HCT116 (cell line): ENCODE data around the gene SMIM8. TPM values are rescaled to one million over a fixed set of nuclear protein-coding genes. Genes with fewer than 3 reads are reported as not detected.

ENCODE experiments used
- ATAC-seq: fragments of 200-7000 bp; cut with Tn5 transposase; 2 replicates; pipeline ENCODE4 v1.9.1; 2020; ENCODE audit warnings: mild to moderate bottlenecking, moderate library complexity
- BruUV-seq: library from RNA; stranded (reverse); fragments of 400-500 nt; replicated peaks from 2 replicates; lab custom pipeline; 2021; lab: Mats Ljungman, UMichigan
- CTCF ChIA-PET: fragments of 300-600 bp; sonication (Branson Sonifier 250); formaldehyde crosslinking; loops from one replicate; lab custom pipeline; 2021; ENCODE audit warnings: antibody characterized with exemption; lab: Charles Lee
- POLR2A ChIA-PET: fragments of 300-600, 350-600 bp; sonication (Branson Sonifier 250); formaldehyde crosslinking; loops from one replicate; lab custom pipeline; 2021; ENCODE audit warnings: antibody characterized with exemption; lab: Charles Lee
- RAD21 ChIA-PET, 2 experiments: fragments of 300-600 bp; sonication (Branson Sonifier 250); formaldehyde crosslinking; loops; one replicate each; lab custom pipeline; 2023; ENCODE audit warnings: low total read pairs in 2 of 2; ENCODE audit not compliant: uncharacterized antibody in 2 of 2, unreplicated experiment in 2 of 2, low non-redundant PET in 1 of 2; lab: Charles Lee
- DNase-seq: peaks from one replicate; pipeline ENCODE4 v3.0.0-alpha.2; 2010; ENCODE audit warnings: low read depth, low spot score
- H2AFZ ChIP-seq: fragments of 200-600 bp; shearing (Covaris generic), sonication (generic); 2 replicates; pipeline ENCODE4 v1.6.1; 2017; ENCODE audit warnings: low read depth, mixed run types, mixed read lengths, antibody characterized with exemption, low read length; ENCODE audit not compliant: poor library complexity, severe bottlenecking
- H3K27ac ChIP-seq: 2 replicates; pipeline ENCODE4 v1.5.1; 2012; ENCODE audit warnings: low read depth, low read length
- H3K27me3 ChIP-seq: fragments of 200-600 bp; sonication (generic); 2 replicates; pipeline ENCODE4 v1.6.1; 2016; ENCODE audit warnings: mixed run types, low read length, mixed read lengths; ENCODE audit not compliant: insufficient read depth
- H3K36me3 ChIP-seq, 2 experiments: fragments of 200-500 bp in 1 of 2; fragments of 200-600 bp in 1 of 2; sonication (Bioruptor generic) in 1 of 2; sonication (generic) in 1 of 2; 2 replicates each; pipeline versions ENCODE4 v1.5.1 to v1.6.1; 2014 to 2016; ENCODE audit warnings: low read length in 2 of 2, inconsistent platforms in 1 of 2, mixed read lengths in 1 of 2, mixed run types in 1 of 2; ENCODE audit not compliant: insufficient read depth in 2 of 2, control insufficient read depth in 1 of 2
- H3K4me1 ChIP-seq, 2 experiments: fragments of 200-600 bp in 1 of 2; sonication (generic) in 1 of 2; 2 replicates each; pipeline versions ENCODE4 v1.5.1 to v1.6.1; 2012 to 2017; ENCODE audit warnings: low read length in 2 of 2, inconsistent platforms in 1 of 2, mild to moderate bottlenecking in 1 of 2, mixed read lengths in 1 of 2, mixed run types in 1 of 2, moderate library complexity in 1 of 2; ENCODE audit not compliant: insufficient read depth in 2 of 2, control insufficient read depth in 1 of 2
- H3K4me2 ChIP-seq: fragments of 200-600 bp; sonication (generic); 2 replicates; pipeline ENCODE4 v1.6.1; 2017; ENCODE audit warnings: mixed run types, low read length, mixed read lengths
- H3K4me3 ChIP-seq, 2 experiments: fragments of 200-600 bp in 1 of 2; sonication (generic) in 1 of 2; replicated peaks in 1 of 2; 2 replicates each; pipeline ENCODE4 v1.5.1; 2011 to 2016; ENCODE audit warnings: low read length in 2 of 2, control low read depth in 1 of 2, low read depth in 1 of 2, mild to moderate bottlenecking in 1 of 2, mixed read lengths in 1 of 2, mixed run types in 1 of 2
- H3K79me2 ChIP-seq: fragments of 200-600 bp; sonication (generic); 2 replicates; pipeline ENCODE4 v1.6.1; 2017; ENCODE audit warnings: mild to moderate bottlenecking, mixed run types, low read length, moderate library complexity, mixed read lengths; ENCODE audit not compliant: insufficient read depth
- H3K9ac ChIP-seq: fragments of 200-600 bp; sonication (generic); 2 replicates; pipeline ENCODE4 v1.6.1; 2016; ENCODE audit warnings: low read length, mixed read lengths
- H3K9me2 ChIP-seq: fragments of 200-600 bp; sonication (generic), shearing (Covaris generic); 2 replicates; pipeline ENCODE4 v1.6.1; 2017; ENCODE audit warnings: mixed run types, mild to moderate bottlenecking, moderate library complexity; ENCODE audit not compliant: insufficient read depth
- H3K9me3 ChIP-seq, 2 experiments: fragments of 200-500 bp in 1 of 2; fragments of 200-600 bp in 1 of 2; sonication (Bioruptor generic) in 1 of 2; sonication (generic) in 1 of 2; 2 replicates each; pipeline ENCODE4 v1.6.1; 2014 to 2017; ENCODE audit warnings: low read length in 2 of 2, mixed read lengths in 2 of 2, inconsistent platforms in 1 of 2, low read depth in 1 of 2, mild to moderate bottlenecking in 1 of 2, mixed run types in 1 of 2, moderate library complexity in 1 of 2; ENCODE audit not compliant: control insufficient read depth in 1 of 2, insufficient read depth in 1 of 2
- H4K20me1 ChIP-seq: fragments of 200-600 bp; sonication (generic), shearing (Covaris generic); 2 replicates; pipeline ENCODE4 v1.6.1; 2017; ENCODE audit warnings: mixed run types, mild to moderate bottlenecking, moderate library complexity; ENCODE audit not compliant: insufficient read depth
- CBX3 ChIP-seq: IDR thresholded peaks from 2 replicates; pipeline ENCODE4 v1.6.1; 2012; ENCODE audit warnings: low read depth
- CEBPB ChIP-seq: IDR thresholded peaks from 2 replicates; pipeline ENCODE4 v1.6.1; 2012; ENCODE audit warnings: low read depth
- ELF1 ChIP-seq: IDR thresholded peaks from 2 replicates; pipeline ENCODE4 v1.6.1; 2012; ENCODE audit warnings: low read depth, borderline replicate concordance
- EZH2 ChIP-seq: fragments of 200-600 bp; sonication (generic); IDR thresholded peaks from 2 replicates; pipeline ENCODE4 v1.6.1; 2017; ENCODE audit warnings: antibody characterized with exemption, mixed run types
- EZH2phosphoT487 ChIP-seq: fragments of 200-600 bp; IDR thresholded peaks from 2 replicates; pipeline ENCODE4 v1.6.1; 2018; ENCODE audit warnings: antibody characterized with exemption, borderline replicate concordance
- FOSL1 ChIP-seq: IDR thresholded peaks from 2 replicates; pipeline ENCODE4 v1.6.1; 2012; ENCODE audit warnings: low read depth
- JUND ChIP-seq: IDR thresholded peaks from 2 replicates; pipeline ENCODE4 v1.6.1; 2012
- SIN3A ChIP-seq: IDR thresholded peaks from 2 replicates; pipeline ENCODE4 v1.6.1; 2012; ENCODE audit warnings: low read depth
- SP1 ChIP-seq: IDR thresholded peaks from 2 replicates; pipeline ENCODE4 v1.6.1; 2012; ENCODE audit warnings: low read depth
- SRF ChIP-seq: IDR thresholded peaks from 2 replicates; pipeline ENCODE4 v1.6.1; 2012; ENCODE audit warnings: low read depth
- YY1 ChIP-seq: IDR thresholded peaks from 2 replicates; pipeline ENCODE4 v1.6.1; 2011; ENCODE audit warnings: low read length, low read depth, moderate library complexity, mild to moderate bottlenecking; ENCODE audit not compliant: insufficient replicate concordance; ENCODE audit errors: extremely low read depth
- ZNF274 ChIP-seq: fragments of 200-500 bp; sonication (Bioruptor generic); IDR thresholded peaks from 2 replicates; pipeline ENCODE4 v1.6.1; 2014; ENCODE audit warnings: mild to moderate bottlenecking, low read depth, low read length, inconsistent platforms
- intact Hi-C: fragments of 100-400 bp; cut with micrococcal nuclease; formaldehyde crosslinking; loops from 2 replicates; pipeline ENCODE4 v1.10.0; 2022
- total RNA-seq: library from RNA; stranded (reverse); gene quantifications from one replicate; pipeline ENCODE4 v1.2.1, GENCODE V29; 2021; ENCODE audit not compliant: unreplicated experiment
- TF ChIP-seq, protein P1 (sequence below), 3 experiments: fragments of 200-600 bp in 1 of 3; sonication (generic) in 1 of 3; IDR thresholded peaks in 2 of 3; conservative IDR thresholded peaks in 1 of 3; 2 replicates each; pipeline ENCODE4 v1.5.1; 2012 to 2017; ENCODE audit warnings: low read depth in 2 of 3, low read length in 2 of 3, antibody characterized with exemption in 1 of 3, borderline replicate concordance in 1 of 3, control low read depth in 1 of 3, mild to moderate bottlenecking in 1 of 3, mixed read lengths in 1 of 3, mixed run types in 1 of 3, moderate library complexity in 1 of 3; ENCODE audit not compliant: insufficient read depth in 1 of 3
- TF ChIP-seq, protein P2 (sequence below): IDR thresholded peaks from 2 replicates; pipeline ENCODE4 v1.6.1; 2012
- TF ChIP-seq, protein P3 (sequence below): IDR thresholded peaks from 2 replicates; pipeline ENCODE4 v1.6.1; 2012; ENCODE audit warnings: low read depth

Gene SMIM8
- total RNA-seq, 1 experiment from 2014 or later = 8.0 TPM

DNA sequence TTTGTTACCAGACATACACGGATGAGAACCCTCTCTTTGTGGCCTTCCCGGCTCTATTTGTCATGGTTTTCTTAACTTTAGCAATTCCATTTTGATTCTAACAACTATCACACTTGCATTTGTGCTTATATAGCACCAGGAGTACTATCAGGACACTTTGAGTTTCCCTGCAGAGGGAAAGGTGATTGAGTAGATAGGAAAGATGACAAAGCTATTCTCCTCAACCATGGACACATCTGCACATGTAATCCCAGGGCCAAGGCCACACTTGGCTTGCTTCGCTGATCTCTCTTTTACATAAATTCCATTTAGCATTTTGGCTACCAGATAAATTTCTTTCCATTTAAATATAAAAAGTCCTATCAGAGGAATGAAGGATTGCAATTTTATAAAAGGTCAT, 62.1 kb downstream of the SMIM8 start:
- Histone ChIP-seq H3K4me3 (no peak overlapping the region), H2AFZ (no peak overlapping the region), H4K20me1 (no peaks in the 10 kb centered on the region), H3K4me2 (no peak overlapping the region), H3K36me3 (no peaks in the 10 kb centered on the region), H3K9me2 (no peaks in the 10 kb centered on the region), H3K9ac (no peak overlapping the region), H3K79me2 (no peaks in the 10 kb centered on the region), H3K27me3 (no peaks in the 10 kb centered on the region), H3K27ac (no peak overlapping the region), H3K9me3 (no peaks in the 10 kb centered on the region), H3K4me1 (no peaks in the 10 kb centered on the region)
- no TSS peak for BruUV-seq
- ATAC-seq (no peak), DNase-seq (no peak)
- RAD21 ChIA-PET = no interaction called here
- POLR2A ChIA-PET = no interaction called here
- CTCF ChIA-PET = interaction anchor here (2.3 kb wide), 1 partner anchor 9 kb away, joined by 6 read pairs; no protein-coding TSS in a partner anchor
- intact Hi-C loops = no loop called here
- TF ChIP-seq EZH2 (no peak), ZNF274 (no peak), CBX3 (no peak), CEBPB (no peak), JUND (no peak), EZH2phosphoT487 (no peak), SRF (no peak), SIN3A (no peak), SP1 (no peak), FOSL1 (no peak), ELF1 (no peak), YY1 (no peak)
- TF ChIP-seq, protein P1, sequence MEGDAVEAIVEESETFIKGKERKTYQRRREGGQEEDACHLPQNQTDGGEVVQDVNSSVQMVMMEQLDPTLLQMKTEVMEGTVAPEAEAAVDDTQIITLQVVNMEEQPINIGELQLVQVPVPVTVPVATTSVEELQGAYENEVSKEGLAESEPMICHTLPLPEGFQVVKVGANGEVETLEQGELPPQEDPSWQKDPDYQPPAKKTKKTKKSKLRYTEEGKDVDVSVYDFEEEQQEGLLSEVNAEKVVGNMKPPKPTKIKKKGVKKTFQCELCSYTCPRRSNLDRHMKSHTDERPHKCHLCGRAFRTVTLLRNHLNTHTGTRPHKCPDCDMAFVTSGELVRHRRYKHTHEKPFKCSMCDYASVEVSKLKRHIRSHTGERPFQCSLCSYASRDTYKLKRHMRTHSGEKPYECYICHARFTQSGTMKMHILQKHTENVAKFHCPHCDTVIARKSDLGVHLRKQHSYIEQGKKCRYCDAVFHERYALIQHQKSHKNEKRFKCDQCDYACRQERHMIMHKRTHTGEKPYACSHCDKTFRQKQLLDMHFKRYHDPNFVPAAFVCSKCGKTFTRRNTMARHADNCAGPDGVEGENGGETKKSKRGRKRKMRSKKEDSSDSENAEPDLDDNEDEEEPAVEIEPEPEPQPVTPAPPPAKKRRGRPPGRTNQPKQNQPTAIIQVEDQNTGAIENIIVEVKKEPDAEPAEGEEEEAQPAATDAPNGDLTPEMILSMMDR (IDR thresholded peaks at IDR 0.05 in 2 of 3, conservative IDR thresholded peaks at IDR 0.05 in 1 of 3; ENCODE audit: borderline replicate concordance in 1 of 3, insufficient read depth in 1 of 3, low read depth in 2 of 3, low read length in 2 of 3) = no peak
- TF ChIP-seq, protein P2, sequence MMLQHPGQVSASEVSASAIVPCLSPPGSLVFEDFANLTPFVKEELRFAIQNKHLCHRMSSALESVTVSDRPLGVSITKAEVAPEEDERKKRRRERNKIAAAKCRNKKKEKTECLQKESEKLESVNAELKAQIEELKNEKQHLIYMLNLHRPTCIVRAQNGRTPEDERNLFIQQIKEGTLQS = no peak
- TF ChIP-seq, protein P3, sequence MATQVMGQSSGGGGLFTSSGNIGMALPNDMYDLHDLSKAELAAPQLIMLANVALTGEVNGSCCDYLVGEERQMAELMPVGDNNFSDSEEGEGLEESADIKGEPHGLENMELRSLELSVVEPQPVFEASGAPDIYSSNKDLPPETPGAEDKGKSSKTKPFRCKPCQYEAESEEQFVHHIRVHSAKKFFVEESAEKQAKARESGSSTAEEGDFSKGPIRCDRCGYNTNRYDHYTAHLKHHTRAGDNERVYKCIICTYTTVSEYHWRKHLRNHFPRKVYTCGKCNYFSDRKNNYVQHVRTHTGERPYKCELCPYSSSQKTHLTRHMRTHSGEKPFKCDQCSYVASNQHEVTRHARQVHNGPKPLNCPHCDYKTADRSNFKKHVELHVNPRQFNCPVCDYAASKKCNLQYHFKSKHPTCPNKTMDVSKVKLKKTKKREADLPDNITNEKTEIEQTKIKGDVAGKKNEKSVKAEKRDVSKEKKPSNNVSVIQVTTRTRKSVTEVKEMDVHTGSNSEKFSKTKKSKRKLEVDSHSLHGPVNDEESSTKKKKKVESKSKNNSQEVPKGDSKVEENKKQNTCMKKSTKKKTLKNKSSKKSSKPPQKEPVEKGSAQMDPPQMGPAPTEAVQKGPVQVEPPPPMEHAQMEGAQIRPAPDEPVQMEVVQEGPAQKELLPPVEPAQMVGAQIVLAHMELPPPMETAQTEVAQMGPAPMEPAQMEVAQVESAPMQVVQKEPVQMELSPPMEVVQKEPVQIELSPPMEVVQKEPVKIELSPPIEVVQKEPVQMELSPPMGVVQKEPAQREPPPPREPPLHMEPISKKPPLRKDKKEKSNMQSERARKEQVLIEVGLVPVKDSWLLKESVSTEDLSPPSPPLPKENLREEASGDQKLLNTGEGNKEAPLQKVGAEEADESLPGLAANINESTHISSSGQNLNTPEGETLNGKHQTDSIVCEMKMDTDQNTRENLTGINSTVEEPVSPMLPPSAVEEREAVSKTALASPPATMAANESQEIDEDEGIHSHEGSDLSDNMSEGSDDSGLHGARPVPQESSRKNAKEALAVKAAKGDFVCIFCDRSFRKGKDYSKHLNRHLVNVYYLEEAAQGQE = no peak
